Thyroid gland (tissue), 4 donors: ENCODE data around the gene GSTT2B.
A peak's percentile ranks its signal among the peaks of the same experiment; 100 is the strongest.

Source experiments
- CTCF ChIP-seq, 6 experiments: fragments of 200-600 bp in 3 of 6; fragments of 450-650 bp in 3 of 6; sonication (generic) in 3 of 6; IDR thresholded peaks; one replicate each; pipeline ENCODE4 v1.5.1; 2016 to 2019; ENCODE audit warnings: antibody characterized with exemption in 6 of 6, mild to moderate bottlenecking in 2 of 6, inconsistent platforms in 1 of 6, moderate library complexity in 1 of 6
- POLR2A ChIP-seq, 2 donors: fragments of 450-650 bp; IDR thresholded peaks; one replicate each; pipeline ENCODE4 v1.6.1; 2017; ENCODE audit warnings: antibody characterized with exemption in 2 of 2, mild to moderate bottlenecking in 2 of 2, moderate library complexity in 1 of 2

DNA sequence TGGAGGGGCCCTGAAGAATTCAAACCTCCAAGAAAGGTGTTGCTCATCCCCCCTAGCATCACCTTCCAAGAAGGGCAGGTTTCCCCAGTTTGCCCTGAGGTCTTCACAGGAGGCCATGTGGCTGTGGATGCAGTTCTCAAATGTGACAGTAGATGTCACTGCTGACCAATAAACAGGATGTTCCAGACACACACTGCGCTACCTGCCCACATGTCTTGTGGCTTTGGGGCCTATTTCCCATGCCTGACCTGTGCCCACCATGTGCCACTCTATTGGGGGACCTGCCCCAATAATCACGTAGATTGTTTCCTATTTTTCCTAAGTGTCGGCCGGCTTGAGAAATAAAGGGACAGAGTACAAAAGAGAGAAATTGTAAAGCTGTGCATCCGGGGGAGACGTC, 23.4 kb upstream of the GSTT2B start:
- peak in 1 of 6 experiments; percentile 47 for TF ChIP-seq CTCF (IDR thresholded peaks at IDR 0.05)
- TF ChIP-seq POLR2A (IDR thresholded peaks at IDR 0.05), result no peak
